HK-2 (cell line): Measurements from ENCODE around the gene USP3.
A peak's percentile ranks its signal among the peaks of the same experiment; 100 is the strongest.

ENCODE experiments used
- DNase-seq: peaks from one replicate; pipeline ENCODE4 v3.0.0-alpha.2; 2018; ENCODE audit not compliant: unreplicated experiment

The USP3 gene

GRCh38 chr15:63593705-63594671 lies 89.6 kb downstream of the USP3 start:
- DNase-seq, result no peak

- no peak for DNase-seq
These were observed 90.7 kb downstream of the USP3 start for GRCh38 chr15:63595065-63595464.

GRCh38 chr15:63595688-63596087 lies 91.3 kb downstream of the USP3 start:
- DNase-seq, result no peak

GRCh38 chr15:63596676-63597037 lies 92.3 kb downstream of the USP3 start:
- no peak for DNase-seq

- no peak for DNase-seq
These were observed 92.8 kb downstream of the USP3 start, which contains the start of gene FBXL22 for GRCh38 chr15:63597038-63597790. FBXL22 (plus strand) TSS chr15:63597387; CDS start chr15:63597393, 6 bp downstream.

- DNase-seq, result no peak
These were observed 93.4 kb downstream of the USP3 start for GRCh38 chr15:63597821-63598220.

- no peak for DNase-seq
These were observed 94.3 kb downstream of the USP3 start for GRCh38 chr15:63598473-63599400.

GRCh38 chr15:63599401-63600000 lies 95.1 kb downstream of the USP3 start:
- peak; percentile 46 for DNase-seq

GRCh38 chr15:63600001-63600615 lies 95.7 kb downstream of the USP3 start:
- no peak for DNase-seq

- DNase-seq, result peak; percentile 79
These were observed 96.2 kb downstream of the USP3 start for GRCh38 chr15:63600616-63601025.

GRCh38 chr15:63601026-63601703 lies 96.8 kb downstream of the USP3 start:
- DNase-seq, result peak; percentile 23

GRCh38 chr15:63601704-63602185 lies 97.4 kb downstream of the USP3 start:
- no peak for DNase-seq

- DNase-seq, result no peak
These were observed 98.2 kb downstream of the USP3 start for GRCh38 chr15:63602595-63602994.

- DNase-seq, result no peak
These were observed 99.1 kb downstream of the USP3 start for GRCh38 chr15:63603516-63603915.

GRCh38 chr15:63604281-63604680 lies 99.9 kb downstream of the USP3 start:
- DNase-seq, result no peak

- no peak for DNase-seq
These were observed 100.6 kb downstream of the USP3 start for GRCh38 chr15:63605036-63605435.

GRCh38 chr15:63605816-63606215 lies 101.4 kb downstream of the USP3 start:
- no peak for DNase-seq

- DNase-seq, result no peak
These were observed 101.9 kb downstream of the USP3 start for GRCh38 chr15:63606308-63606707.

- no peak for DNase-seq
These were observed 104.6 kb downstream of the USP3 start for GRCh38 chr15:63608989-63609388.

- no peak for DNase-seq
These were observed 105.1 kb downstream of the USP3 start for GRCh38 chr15:63609448-63609847.
